DMS153 (cell line): ENCODE measurements around the gene HRAS.

Experiments used
- DNase-seq: peaks from one replicate; lab custom pipeline; 2025; lab: John Stamatoyannopoulos, UW

Gene HRAS

DNA sequence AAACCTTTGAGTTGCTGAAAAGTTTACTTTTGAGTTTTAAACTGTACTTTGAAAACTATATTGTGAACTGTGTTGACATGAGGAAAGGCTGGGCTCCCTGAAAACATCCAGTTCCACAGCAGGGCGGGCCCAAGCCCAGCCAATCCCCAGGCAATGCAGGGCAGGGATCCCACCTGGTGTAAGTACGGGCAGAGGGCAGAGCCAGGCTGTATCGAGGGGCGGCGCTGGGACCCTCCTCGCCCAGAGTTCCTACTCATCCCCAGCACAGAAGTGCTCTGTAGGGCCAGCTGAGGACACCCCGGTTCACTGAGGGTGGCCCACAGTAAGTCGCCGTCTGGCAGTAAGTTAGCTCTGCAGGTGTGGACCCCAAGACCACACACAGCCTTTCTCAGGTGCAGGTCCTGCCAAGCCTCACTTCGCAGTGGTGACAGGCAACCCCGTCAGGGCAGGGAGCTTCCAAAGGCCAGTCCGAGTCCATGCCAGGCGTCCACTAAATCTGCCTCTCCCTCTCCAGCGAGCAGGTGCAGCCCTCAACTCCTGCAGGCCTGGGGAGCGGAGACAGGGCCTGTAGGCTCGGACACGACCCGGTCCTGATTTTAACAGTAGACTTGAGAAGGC, 31.7 kb upstream of the HRAS start:
- no peak for DNase-seq

DNA sequence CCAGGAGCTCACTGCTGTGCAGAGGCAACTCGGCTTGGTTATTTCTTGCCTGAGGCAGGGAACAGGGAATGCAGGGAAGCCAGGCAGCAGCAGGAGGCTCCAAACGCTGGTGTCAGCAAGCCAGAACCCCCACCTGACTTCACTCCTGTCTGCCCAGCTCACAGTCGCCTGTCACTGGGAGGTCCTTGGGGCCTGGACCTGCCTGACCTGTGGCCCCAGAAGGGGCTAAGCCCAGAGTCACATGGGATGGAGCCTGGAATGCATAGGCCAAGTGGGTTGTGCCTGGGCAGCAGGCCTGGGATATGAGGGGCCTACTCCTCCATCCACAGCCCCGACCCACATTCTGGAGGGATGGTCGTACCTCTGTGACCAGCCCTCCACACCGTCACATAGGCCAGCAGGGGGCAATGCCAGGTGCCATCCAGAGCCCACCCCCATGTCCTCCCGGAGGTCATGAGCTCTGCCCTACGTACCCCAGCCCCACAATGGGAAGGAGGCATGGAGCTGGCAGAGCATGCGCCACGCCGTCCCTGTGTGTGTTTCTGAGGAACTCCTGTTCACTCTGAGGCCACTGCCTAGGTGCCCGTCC, 30.6 kb upstream of the HRAS start:
- DNase-seq: no peak

DNA sequence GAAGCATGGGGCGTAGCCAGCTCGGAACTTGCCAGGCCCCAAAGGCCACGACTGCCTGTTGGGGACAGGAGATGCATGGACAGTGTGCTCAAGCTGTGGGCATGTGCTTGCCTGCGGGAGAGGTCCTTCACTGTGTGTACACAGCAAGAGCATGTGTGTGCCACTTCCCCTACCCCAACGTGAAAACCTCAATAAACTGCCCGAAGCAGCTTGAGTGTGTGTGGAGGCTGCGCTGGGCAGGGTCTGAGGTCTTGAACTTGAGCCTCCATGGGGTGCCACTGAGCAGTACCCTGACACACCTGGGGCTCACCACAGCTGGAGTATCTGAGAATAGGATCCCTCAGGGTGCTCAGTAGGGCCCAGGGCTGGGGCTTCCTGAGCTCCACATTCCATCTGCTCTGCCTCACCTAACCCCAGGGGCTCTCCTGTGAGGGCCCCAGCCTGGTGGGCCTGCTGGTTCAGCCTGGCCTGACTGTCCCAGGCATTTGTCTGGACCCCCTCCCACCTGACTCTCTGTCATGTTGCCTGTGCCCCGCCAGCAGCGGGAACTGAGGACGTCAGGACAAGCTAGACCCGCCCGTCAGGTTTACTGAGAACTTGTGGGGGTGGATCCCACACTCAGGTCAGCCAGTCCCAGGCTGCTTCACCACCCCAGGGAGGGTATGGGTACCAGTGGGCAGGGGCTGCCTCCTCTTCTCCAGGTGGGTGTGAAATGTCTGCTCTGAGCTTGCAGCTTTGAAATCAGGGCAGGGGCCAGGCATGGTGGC, 28.6 kb upstream of the HRAS start:
- DNase-seq: no peak

DNA sequence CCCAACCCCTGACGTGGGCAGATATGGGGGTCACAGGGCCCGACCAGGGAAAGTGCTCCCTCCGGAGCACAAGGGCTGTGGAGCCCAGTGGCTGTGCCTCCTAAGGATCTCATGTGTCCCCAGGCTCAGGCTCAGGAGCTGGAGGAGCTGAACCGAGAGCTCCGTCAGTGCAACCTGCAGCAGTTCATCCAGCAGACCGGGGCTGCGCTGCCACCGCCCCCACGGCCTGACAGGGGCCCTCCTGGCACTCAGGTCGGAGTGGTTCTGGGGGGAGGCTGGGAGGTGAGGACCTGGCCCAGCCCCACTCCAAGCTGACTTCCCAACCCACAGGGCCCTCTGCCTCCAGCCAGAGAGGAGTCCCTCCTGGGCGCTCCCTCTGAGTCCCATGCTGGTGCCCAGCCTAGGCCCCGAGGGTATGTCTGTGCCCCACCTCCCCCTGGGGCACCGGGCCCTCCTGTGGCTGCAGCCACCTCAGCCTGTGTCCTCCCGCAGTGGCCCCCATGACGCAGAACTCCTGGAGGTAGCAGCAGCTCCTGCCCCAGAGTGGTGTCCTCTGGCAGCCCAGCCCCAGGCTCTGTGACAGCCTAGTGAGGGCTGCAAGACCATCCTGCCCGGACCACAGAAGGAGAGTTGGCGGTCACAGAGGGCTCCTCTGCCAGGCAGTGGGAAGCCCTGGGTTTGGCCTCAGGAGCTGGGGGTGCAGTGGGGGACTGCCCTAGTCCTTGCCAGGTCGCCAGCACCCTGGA, 27.9 kb upstream of the HRAS start:
- no peak for DNase-seq

DNA sequence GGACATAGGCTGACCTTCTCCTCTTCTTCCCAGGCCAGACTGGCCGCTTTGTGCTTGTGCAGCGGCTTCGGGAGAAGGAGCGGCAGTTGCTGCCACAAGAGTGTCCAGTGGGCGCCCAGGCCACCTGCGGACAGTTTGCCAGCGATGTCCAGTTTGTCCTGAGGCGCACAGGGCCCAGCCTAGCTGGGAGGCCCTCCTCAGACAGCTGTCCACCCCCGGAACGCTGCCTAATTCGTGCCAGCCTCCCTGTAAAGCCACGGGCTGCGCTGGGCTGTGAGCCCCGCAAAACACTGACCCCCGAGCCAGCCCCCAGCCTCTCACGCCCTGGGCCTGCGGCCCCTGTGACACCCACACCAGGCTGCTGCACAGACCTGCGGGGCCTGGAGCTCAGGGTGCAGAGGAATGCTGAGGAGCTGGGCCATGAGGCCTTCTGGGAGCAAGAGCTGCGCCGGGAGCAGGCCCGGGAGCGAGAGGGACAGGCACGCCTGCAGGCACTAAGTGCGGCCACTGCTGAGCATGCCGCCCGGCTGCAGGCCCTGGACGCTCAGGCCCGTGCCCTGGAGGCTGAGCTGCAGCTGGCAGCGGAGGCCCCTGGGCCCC, 26.8 kb upstream of the HRAS start:
- DNase-seq: no peak

DNA sequence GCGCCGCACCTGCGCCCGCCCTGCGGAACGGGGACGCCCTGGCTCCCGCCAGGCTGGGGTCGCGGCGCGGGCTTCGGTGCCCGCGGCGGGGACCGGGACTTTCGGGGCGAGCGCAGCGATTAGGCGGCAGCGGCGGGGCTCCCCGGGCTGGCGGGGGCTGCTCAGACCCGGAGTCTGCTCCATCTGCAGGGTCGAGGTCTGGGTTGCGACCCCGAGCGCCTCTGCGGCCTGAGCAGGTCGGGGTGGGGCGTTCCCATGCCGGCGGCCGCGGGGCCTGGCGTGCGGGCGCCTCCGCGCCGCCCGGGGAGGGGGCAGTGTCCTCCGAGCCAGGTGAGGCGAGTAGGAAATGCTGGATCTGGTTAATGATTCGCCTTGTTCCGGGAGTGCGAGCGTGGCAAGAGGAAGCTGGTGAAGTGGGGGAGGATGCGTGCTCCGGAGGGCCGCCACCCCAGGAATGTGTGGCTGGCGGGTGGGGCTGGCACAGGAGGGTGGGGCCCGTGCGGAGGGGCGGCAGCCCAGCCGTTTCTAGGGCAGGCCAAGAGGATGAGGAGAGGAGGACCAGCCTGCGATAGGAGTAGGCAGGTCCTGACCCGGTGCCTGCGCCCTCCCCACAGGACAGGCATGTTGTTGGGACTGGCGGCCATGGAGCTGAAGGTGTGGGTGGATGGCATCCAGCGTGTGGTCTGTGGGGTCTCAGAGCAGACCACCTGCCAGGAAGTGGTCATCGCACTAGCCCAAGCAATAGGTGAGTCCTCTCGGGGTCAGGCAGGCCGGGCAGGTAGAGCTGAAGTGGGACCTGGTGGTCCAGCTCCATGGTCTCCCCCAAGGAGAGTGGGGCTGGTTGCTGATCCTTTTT, 26.0 kb upstream of the HRAS start:
- no peak for DNase-seq

DNA sequence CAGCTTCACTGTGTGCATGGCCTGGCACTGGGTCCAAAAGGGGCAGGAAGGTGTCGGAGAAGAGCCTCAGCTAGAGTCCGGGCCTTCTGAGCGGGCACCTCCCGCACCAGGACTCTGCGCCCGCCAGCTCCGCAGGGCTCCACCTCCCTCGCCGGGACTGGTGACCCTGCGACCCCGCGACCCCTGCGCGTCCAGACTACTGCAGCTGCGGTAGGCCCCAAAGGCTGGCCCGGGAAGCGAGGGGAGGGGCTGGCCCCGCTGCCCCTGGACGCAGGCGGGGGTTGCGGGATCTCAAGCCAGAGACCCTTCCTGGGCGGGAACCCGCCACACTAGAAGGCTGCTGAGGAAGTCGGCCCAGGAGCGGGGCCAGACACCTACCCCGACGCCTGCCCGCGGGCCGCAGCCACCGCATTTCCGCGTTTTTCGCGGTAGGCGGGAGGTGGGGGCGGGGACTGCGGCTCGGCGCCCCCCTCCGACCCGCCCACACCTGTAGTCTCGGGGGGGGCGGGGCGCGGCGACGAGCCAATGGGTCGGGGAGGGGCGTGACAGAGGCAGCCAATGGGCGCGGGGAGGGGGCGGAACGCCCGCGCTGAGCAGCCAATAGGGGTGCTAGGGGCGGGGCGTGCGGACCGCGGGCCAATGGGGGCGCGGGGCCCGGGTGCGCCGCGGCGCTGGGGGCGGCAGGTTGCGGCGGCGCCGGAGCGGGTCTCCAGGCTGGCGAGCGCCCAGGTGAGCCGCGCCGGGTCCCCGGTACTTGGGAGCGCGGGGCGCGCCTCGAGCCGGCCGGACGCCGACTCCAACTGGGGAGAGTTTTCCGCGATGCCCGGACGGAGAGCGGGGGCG, 25.1 kb upstream of the HRAS start, which contains the start of the genes LMNTD2 and RASSF7:
TSS of gene LMNTD2 (minus strand) at position 434 of the 843 bp plus-strand sequence. CDS start at position 412, 22 bp downstream.
TSS of gene RASSF7 (plus strand) at position 666 of the 843 bp plus-strand sequence. CDS start 799 bp downstream, outside the sequence.
- peak; percentile 76 for DNase-seq

DNA sequence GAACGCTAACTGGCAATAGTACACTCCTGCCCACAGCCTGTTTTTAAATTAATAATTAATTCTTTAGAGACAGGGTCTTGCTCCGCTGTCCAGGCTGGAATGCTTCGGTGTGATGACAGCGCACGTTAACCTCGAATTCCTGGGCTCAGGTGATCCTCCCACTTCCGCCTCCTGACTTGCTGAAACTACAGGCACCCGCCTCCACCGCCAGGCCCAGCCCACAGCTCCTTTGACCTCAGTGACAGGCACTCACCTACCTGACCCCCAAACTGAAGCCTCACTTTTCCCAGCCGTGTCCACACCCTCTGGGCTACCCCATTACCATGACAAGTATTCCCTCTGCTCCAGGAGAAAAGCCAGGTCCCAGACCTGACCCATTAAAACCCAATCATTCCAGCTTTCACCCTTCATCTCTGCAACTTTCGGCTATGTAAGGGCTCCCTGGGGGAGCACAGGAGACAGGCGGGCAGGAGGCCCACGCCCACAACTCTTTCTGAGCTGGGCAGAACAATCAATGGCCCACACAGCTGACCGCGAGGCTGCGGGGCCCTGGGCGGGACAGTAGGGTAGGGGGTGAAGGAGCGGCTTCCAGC, 24.4 kb upstream of the HRAS start:
- DNase-seq: no peak

DNA sequence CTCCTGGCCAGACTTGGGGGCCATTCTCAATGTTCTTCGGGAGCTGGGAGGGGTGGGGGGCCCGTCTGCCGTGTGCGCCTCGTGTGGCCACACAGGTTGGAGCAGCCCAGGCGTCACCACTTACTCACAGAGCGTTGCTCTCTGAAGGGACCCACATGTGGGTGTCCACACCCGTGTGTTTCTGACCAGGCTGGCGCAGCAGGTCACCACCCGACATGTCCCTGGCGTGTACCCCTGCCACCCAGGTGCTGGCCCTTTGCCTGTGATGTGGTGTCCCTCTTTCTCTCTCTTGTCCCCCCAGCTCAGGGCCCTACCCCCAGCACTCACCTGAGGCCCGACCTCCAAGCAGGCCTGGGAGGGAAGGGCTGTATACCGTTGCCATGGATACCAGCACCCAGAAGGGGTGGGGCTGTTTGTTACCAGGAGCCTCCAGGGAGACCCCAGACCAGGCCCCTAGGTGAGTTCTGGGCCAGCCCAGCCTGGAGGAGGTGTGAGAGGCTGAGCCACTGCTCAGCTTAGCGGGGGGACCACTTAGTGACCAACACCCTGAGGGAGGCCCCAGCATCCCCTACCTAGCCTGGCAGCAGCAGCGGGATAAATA, 23.7 kb upstream of the HRAS start:
- no peak for DNase-seq

DNA sequence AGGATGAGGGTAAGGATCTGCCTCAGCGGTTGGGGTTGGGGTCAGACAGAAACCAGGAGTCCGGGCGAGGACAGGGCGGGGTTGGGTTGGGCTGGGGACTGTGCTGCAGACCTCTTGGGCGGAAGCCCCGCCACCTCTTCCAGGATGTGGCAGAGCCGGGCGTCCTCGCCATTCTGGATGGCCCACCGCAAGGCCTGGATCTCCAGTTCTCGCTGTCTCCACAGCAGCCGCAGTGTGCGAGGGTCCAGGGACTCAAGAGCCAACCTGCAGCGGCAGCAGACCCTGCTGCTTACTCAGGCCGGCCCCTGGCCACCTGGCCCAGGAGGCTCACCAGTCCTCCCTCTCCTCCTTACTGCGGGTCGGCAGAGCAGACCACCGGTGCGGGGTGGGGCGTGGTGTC, 23.1 kb upstream of the HRAS start:
- DNase-seq: no peak

DNA sequence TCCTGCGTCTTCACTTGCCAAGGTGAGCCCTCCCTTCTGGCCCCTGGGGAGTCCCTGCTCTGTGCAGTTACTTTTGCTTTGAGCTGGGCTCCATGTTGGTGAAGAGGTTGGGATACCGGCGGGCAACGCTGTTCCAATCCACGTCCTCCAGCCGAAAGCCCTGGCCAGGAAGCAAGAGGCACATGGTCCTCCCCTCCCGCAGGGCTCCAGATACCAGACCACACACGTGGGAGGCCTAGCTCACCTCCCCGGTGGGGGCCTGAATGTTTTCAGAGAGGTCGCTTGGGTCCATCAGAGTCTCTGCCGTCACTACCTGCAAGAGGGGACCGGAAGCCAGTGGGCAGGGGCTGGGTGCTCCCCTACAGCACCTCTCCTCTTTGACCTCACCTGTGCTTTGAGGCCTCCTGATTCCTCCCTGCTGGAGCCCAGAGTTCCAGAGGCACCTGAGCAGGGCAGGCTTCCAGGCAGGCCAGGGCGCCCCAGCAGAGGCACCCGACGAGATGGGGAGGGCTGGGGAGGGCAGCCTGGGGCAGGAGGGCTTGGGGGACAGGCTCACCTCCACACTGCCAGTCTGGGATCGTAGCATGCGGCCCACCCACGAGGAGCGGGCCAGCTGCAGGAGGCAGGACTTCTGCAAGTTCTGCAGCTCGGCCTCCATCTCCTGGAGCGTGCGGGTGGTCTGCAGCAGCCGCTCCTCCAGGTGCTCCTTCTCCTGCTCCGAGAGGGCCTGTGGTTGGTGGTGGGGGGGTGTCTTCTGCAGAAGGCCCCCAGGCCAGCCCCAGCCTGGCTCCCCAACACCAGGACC, 22.2 kb upstream of the HRAS start:
- DNase-seq: no peak

DNA sequence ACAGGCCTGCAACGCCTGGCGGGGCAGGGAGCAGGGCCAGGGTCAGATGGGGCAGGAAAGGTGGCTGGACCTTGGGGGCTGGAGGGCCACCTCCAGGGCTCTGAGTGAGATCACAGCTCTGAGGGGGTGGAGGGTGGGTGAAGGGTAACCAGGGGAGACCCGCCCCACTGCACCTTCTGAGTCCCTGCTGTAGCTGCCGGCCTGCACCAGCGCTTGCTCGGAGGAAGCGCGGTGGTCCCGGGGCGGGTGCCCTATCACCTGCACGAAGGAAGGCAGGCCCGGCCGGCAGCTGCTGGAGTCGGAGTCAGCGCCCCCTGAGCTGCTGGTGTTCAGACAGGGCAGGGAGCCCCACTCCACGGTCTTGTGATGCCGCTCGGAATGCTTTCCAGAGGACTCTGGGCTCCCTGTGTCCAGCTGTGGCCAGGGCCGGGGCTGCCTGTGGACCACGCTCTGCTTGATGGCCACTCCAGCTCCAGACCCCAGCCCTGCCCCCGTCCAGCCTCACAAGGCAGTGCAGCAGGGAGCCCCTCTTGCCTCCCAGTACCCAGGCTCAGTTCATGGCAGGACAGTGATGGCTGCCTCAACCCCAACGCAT, 21.4 kb upstream of the HRAS start:
- DNase-seq: no peak

DNA sequence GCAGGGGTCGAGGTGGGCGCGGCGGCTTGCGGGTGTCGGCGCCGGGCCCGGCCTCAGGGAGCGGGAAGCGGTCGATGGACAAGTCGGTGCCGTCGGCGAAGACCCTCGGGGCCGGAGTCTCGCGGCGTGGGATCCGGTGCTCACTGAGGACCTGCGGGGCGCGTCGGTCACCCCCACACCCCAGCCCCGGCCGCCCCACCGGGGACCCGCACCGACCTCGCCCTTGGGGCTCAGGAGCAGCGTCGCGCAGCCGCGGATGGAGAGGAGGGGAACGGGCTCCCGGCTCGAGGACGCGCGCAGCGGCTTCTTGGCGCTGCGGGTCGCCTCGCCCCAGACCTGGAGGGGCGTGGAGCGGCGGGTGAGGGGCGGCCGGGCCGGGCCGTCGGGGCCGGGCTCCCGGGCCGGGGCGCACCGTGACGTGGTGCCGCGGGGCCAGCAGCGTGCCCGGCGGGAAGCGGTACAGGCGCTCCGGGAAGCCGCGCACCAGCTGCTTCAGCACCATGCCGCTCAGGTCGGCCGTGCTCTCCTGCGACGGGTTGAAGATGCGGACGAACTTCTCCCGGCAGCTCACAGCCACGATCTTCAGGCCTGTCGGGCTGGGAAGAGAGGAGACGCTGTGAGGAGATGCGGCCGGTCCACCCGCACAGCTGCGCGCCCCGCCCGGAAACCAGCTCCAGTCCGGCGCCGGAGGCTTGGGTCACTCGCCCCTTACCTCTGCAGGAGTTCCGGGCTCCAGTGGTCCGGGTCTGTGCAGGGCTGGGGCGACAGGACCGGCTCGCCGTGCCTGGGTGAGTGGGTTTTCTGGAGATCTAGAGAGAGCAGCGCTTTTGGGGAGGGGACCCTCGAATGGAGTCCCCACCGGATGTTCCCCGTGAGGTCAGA, 20.6 kb upstream of the HRAS start:
- DNase-seq: no peak

DNA sequence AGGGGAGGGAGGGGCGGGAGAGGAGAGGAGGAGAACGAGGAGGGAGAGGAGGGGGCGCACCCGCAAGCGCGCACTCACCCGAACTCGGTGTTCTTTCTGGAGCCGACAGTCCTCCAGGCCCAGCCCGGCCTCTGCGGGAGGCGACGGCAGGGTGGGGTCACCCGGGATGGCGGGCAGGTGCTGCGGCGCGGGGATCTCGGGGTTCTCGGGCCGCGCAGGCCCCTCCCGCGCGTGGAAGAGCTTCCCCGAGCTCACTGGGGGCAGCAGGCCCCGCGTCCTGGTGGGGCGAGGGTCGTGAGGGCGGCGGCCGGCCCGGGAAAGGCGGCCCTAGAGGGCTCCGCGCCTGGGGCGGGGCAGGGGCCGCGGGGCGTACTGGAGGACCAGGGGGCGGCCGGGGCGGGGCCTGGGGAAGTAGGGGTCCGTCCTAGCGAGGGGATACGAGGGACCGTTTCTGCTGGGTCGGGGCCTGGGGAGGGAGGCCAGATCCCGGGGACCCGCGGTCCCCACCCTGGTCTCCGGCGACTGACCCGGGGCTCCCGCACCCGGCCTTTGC, 19.9 kb upstream of the HRAS start:
- no peak for DNase-seq

DNA sequence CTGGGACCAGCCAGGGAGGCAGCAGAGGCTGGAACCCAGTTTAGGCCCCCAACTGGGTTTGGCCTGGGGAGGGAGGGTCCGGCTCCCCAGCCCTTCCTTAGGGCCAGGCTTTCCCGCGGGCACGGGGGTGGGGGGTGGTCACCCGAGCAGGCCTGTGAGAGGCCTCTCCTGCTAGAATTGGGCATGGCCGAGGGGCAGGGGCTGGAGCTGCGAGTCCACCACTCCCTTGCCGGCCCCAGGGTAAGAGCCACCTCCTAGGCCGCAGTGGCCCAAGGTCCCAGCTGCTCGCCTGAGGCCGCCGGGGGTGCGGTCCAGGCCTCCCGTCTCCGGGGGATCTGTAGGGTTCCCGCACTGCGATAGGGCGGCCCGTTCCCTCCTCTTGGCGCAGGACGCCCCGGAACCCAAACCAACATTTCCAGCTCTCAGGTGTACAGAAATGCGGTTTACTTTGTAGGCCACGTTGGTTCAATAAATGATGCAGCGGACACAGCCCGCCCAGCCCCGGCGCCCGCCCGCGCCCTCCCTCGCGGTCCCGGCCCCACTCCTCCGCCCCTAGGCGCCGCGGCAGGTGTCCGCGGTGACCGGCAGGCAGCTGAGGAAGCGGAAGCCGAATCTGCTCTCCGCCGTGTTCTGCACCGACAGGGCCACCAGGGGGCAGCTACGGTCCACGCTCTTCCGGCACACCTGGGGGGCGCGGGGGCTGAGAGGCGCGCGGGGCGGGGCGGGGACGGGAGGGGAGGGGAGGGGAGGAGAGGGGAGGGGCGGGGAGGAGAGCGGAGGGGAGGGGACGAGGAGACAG, 19.3 kb upstream of the HRAS start:
- DNase-seq: peak; percentile 56

DNA sequence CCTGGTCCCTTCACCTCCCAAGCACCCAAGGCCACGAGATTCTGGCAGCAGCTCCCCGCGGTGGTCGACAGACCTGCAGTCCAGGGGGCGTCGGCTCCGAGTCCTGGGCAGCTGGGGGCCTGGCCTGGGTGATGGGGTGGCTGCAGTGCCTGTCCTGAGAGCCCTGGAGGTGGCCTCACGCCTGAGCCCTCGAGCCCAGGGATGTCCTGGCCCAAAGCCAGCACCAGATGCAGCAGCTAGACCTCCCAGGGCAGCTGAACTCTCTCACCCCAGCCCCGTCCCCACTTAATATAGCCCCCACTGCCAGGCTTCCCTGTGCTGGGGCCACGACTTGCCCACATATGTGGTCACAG, 18.6 kb upstream of the HRAS start:
- no peak for DNase-seq
